Body of pancreas (tissue), 4 donors: Measurements from ENCODE around the gene POGZ.

Experiments used
- CTCF ChIP-seq, 7 experiments: fragments of 450-650 bp in 4 of 7; fragments of 200-600 bp in 3 of 7; sonication (generic) in 3 of 7; IDR thresholded peaks; one replicate each; pipeline ENCODE4 v1.5.1; 2016 to 2019; ENCODE audit warnings: antibody characterized with exemption in 7 of 7
- POLR2A ChIP-seq, 3 donors: fragments of 450-650 bp; IDR thresholded peaks; one replicate each; pipeline ENCODE4 v1.6.1; 2016; ENCODE audit warnings: antibody characterized with exemption in 3 of 3, mild to moderate bottlenecking in 2 of 3

- TF ChIP-seq CTCF (IDR thresholded peaks at IDR 0.05) (no peak), POLR2A (IDR thresholded peaks at IDR 0.05) (no peak)
Observed at GRCh38 chr1:151455231-151455630, 4.1 kb downstream of the POGZ start.
